ENCODE data around the gene MUC12. TPM values are rescaled to one million over a fixed set of nuclear protein-coding genes. Genes with fewer than 3 reads are reported as not detected.
"Not testable (repeated sequence)": the region's sequence is repeated elsewhere in the genome, so short reads cannot be mapped to it uniquely, and the experiment has no call there.

MUC12 gene
- total and polyA plus RNA-seq, 9 of the 15 experiments (the other 6 are each of a cell fraction or from before 2014, with no cell fraction given), result 0.23 to 1.2 (median 0.79) TPM; not detected in 1

GRCh38 chr7:100984241-100984918 is 15.0 kb downstream of the MUC12 start (continued):
- TF ChIP-seq MTA2 (IDR thresholded peaks at IDR 0.05; ENCODE audit: low read depth), result peak; percentile 87
- TF ChIP-seq PKNOX1 (IDR thresholded peaks at IDR 0.05), result peak; percentile 93
- TF ChIP-seq HDAC1 (IDR thresholded peaks at IDR 0.05), result peak in 1 of 2 experiments; percentile 33; a peak in 1 of 4 replicates
- peak; percentile 42 for TF ChIP-seq FOSL1 (tag; conservative IDR thresholded peaks at IDR 0.05)
- peak; percentile 73 for TF ChIP-seq STAT5A (IDR thresholded peaks at IDR 0.05; ENCODE audit: borderline replicate concordance, low read length)
- TF ChIP-seq HDAC3 (IDR thresholded peaks at IDR 0.05; ENCODE audit: borderline replicate concordance, partially characterized antibody), result peak; percentile 34
- peak; percentile 77 for TF ChIP-seq TCF3 (CRISPR knock-in tag; IDR thresholded peaks at IDR 0.05)
- TF ChIP-seq GATA2 (CRISPR knock-in tag; IDR thresholded peaks at IDR 0.05), result peak; percentile 81
- TF ChIP-seq MECOM (CRISPR knock-in tag; IDR thresholded peaks at IDR 0.05), result peak; percentile 51; the same call in 1 of the 2 replicates
- peak; percentile 86 for TF ChIP-seq SMARCA4 (IDR thresholded peaks at IDR 0.05)
- peak; percentile 93 for TF ChIP-seq TAL1 (IDR thresholded peaks at IDR 0.05)
- peak; percentile 81 for TF ChIP-seq FOXM1 (IDR thresholded peaks at IDR 0.05; ENCODE audit: low read depth)
- not testable (repeated sequence) for TF ChIP-seq FOXM1 (CRISPR knock-in tag; IDR thresholded peaks at IDR 0.05; ENCODE audit: low read depth)
- TF ChIP-seq PHF20 (IDR thresholded peaks at IDR 0.05; ENCODE audit: partially characterized antibody), result peak; percentile 11
- TF ChIP-seq ELF4 (CRISPR knock-in tag; IDR thresholded peaks at IDR 0.05), result peak; percentile 46; the same call in 1 of the 2 replicates
- peak; percentile 75; the same call in 1 of the 2 replicates for TF ChIP-seq ZNF384 (IDR thresholded peaks at IDR 0.05; ENCODE audit: low read depth, low read length)

Measured in K562 (cell line).